Middle frontal gyrus (tissue), 1 donor: ENCODE measurements around the gene COMT.

Experiments
- DNase-seq: peaks from one replicate; pipeline ENCODE4 v3.0.0-alpha.2; 2015; ENCODE audit warnings: low spot score; ENCODE audit errors: extremely low spot score

COMT gene

DNA sequence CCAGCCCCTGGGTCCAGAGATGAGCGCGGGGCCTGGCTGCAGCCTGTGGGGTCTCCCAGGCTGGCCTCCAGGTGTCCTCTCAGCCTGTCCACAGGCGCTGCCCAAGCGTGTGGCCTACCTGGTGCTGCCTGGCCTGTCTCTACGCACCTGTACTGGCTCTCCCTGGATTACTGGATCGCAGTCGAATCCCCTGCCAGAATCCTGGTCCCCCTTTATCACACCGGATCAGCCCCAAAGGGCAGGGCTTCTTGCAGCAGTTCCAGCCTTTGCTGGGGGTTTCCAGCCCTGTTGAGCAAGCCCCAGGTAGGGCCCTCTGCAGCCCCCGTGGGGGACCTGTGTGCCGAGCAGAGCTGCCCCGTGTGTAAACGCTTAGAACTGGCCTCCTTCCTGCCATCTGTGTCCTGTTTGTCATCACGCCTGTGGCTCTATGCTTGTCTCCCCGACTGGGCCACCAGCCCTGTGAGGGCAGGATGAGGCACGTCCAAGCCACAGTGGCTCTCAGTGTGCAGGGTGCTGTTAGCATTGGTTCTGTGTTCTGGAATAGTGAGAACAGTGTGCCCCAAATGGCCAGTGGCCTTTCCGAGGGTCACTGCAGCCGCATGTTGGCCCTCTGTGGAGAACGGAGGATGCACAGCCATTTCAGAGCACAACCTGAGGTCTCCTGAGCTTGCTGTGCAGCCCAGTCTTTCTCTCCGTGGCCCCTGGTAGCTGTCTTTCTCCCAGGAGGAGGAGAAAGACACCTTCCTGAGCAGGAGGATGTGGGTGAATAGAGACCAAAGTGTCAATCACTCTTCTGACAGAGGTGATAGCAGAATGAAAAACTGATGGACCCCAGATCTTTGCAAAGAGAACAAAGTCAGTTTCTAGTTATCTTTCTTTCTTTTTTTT is 13.9 kb downstream of the COMT start:
- DNase-seq = no peak

DNA sequence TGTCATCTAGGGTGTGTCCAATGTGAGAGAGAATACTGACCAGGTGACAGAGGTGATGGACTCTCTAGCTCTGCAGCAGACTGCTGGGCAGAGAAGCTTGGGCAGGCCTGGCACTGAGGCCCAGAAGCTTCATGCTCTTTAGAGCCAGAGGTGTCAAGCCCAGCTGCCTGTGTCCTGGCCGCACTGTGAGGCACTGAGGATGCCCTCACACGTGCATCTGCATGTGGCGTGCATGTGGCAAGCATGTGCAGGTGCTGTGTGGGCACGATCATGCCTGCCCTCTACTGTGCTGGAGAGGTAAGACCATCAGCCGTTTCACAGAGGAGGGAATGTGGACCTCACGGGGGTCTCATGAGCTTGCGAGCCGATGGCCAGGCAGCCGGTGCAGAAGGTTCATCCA is 15.9 kb downstream of the COMT start:
- DNase-seq = no peak

DNA sequence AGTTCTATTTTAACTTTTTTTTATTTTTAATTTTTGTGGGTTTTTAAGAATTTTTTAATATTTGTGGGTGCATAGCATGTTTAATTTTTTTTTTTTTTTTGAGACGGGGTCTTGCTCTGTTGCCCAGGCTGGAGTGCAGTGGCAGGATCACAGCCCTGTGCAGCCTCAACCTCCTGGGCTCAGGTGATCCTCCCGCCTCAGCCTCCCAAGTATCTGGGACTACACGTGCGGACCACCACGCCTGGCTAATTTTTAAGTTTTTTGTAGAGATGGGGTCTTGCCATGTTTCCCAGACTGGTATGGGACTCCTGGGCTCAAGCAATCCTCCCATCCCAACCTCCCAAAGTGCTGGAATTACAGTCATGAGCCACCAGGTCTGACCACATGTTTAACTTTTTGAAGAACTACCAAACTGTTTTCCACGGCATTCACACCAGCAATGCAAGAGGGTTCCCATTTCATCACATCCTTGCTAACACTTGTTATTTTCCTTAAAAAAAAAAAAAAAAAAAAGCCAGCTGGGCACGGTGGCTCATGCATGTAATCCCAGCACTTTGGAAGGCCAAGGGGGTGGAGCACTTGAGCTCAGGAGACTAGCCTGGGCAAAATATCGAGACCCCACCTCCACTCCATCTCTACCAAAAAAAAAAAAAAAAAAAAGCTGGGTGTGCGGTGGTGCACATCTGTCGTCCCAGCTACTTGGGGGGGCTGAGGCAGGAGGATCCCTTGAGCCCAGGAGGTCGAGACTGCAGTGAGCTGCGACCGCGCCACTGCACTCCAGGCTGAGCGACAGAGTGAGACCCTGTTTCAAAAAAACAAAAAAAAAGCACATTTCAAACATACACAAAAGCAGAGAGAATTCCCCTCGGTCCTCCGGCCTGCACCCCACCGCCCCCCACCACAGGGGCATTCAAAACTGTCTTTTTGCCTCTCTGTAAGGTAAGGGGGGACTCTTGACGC is 16.8 kb downstream of the COMT start:
- no peak for DNase-seq

DNA sequence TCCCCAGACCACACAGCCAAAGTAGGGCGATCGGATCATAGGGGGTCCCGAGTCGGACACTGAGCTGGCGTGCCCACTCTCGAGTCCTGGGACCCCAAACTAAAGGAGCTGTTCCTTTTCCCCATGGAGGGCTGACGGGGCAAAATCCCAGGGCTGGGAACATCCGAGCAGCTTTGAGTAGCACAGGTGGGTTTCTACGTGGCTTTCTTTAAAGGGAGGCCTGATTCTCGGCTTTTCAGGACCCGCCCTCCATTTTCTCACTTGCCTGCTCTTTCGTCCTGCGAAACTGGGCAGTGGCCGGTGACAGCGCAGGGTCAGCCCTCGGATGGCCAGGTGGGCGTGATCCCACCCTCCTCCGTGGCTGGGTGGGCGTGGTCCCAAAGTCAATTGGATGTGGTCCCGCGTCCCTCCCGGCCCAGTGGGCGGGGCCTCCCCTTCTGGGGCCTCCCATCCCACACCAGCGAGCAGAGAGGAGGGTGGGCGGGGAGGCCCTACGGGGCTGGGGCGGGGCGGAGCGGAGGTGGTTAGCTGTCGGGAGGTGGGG is 17.5 kb downstream of the COMT start:
- DNase-seq = no peak

DNA sequence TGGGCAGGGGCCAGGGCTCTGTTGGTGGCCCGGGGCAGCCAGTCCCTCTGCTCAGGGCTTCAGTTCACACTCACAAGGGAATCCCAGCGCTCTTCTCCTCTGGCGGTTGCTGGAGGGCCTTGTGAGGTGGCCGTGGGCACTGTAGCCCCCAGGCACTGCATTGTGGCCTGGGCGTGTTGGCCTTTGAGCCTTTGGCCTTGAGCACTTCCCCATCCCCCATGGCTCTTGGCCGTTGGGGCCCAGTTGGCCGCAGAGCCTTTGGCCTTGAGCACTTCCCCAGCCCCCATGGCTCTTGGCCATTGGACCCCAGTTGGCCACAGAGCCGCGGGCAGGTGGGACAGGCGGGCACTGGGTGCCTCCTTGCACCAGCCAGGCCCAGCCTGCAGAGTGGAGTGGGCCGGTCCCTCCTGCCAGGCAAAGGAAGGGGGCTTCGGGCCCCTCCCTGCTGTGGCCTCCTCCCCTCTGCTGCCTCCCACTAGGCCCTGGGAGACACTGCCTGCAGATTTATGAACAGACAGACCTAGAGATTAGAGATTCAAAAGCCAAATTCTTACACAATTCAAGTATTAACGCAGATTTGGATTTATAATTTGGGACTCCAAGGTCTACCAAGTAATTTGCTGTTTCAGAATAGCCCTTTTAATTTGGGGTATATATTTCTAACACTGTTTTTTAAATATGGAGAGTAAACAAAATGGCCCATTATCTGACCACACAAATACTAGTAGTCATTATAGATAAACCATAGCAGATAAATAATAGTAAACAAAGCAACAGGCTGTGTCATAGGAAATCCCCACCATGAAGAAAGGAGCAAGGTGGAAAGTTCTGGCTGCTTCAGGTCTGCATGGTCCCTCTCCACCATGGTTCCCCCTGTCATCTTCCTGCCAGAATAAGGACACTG is 18.3 kb downstream of the COMT start:
- DNase-seq = no peak

DNA sequence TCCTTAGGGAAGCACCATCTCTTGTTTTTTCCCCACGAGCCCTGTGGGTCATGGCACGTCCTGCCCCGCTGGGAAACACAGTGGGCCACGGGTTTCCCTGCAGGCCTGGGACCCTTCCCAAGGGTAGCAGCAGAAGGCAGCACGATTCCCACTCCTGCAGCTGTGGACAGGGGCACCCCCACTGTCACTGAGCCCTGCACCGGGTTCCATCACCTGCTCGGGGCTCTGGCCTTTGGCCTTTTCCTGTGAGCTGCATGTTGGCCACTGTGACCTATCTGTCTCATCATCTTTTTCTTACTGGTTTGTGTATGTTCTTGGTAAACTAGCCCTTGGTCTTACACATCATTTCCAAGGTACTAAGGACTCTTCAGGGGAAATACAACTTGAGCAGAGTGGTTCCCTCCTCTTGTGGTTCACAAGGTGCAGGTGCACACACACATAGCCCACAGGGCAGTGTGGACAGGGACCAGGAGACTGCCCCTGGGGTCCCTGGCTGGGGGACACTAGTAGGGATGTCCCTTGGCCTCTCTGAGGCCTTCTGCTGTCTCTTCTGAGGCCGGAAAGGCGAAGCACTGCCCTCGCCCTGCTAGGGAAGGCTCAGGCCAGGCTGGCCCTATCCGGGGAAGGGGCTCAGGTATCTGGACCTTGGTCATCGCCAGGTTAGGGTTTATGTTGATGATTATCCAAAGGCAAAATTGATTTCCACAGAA is 19.1 kb downstream of the COMT start:
- DNase-seq = no peak

DNA sequence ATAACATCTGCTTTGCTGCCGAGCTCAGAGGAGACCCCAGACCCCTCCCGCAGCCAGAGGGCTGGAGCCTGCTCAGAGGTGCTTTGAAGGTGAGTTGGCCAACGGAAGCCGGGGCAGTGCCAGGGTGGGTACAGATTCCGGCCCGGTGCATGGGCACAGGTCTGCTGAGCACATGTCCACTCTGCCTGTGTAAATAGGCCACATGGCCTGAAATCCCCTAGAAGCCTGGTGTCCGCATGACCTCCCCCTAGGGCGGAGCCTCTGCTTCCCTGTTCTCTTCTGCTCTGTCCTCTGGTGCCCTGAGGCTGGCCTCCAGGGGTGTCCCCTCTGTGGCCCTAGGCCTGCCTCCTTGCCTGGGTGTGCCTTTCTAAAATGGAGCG is 19.6 kb downstream of the COMT start:
- DNase-seq = no peak

DNA sequence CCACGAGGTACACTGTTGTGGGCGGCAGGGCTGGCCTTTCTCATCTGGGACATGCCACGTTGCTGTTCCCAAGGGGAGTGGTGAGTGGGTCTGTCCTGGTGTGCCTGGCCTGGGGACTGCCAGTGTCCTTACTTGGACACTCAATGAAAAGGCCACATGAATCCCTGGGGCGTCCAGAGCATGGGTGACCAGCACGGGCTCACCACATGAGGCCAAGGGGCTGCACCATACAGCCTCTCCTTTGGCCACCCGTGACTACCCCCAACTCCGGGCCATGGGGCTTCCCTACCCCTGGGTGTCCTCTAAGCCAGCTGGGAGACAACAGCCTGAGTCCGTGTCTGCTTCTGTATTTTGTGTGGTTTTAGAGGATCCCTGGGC is 20.3 kb downstream of the COMT start:
- DNase-seq = no peak

DNA sequence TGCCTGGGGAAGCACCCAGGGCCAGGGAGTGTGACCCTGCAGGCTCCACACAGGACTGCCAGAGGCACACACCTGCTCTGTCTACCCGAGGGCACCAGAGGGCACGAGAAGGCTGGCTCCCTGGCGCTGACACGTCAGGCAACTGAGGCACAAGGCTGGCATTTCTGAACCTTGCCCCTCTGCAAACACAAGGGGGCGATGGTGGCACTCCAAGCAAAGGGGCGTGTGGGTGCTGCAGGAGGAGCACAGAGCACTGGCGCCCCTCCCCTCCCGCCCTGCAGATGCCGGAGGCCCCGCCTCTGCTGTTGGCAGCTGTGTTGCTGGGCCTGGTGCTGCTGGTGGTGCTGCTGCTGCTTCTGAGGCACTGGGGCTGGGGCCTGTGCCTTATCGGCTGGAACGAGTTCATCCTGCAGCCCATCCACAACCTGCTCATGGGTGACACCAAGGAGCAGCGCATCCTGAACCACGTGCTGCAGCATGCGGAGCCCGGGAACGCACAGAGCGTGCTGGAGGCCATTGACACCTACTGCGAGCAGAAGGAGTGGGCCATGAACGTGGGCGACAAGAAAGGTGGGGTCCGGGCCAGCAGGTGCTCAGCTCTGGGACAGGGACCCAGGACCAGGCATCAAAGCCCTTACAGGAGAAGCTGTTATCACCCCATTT is 20.8 kb downstream of the COMT start:
- no peak for DNase-seq

DNA sequence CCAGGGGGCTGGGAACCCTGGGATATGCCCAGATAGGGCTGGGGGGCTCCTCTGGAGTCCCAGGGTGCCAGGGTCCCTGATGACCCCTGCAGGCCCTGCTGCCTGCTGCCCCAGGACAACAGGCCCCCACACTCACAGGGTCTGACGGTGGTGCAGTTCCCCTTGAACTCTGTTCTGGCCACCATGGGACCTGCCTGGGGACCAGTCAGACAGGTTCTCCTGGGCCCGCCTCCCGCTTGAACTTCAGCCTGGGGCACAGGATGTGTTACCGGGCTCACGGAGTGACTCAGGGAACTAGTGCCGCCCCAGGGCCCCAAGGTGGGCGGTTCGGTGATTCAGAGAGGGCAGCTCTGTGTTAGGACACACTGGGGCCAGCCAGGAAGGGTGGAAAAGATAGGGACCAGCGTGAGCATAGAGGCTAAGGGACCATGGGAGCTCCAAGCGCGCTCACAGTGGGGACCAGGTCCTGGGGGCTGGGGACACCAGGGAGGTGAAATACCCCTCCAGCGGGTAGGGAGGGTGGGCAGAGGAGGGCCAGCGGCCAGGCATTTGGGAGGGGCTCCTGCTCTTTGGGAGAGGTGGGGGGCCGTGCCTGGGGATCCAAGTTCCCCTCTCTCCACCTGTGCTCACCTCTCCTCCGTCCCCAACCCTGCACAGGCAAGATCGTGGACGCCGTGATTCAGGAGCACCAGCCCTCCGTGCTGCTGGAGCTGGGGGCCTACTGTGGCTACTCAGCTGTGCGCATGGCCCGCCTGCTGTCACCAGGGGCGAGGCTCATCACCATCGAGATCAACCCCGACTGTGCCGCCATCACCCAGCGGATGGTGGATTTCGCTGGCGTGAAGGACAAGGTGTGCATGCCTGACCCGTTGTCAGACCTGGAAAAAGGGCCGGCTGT is 21.6 kb downstream of the COMT start:
- no peak for DNase-seq

DNA sequence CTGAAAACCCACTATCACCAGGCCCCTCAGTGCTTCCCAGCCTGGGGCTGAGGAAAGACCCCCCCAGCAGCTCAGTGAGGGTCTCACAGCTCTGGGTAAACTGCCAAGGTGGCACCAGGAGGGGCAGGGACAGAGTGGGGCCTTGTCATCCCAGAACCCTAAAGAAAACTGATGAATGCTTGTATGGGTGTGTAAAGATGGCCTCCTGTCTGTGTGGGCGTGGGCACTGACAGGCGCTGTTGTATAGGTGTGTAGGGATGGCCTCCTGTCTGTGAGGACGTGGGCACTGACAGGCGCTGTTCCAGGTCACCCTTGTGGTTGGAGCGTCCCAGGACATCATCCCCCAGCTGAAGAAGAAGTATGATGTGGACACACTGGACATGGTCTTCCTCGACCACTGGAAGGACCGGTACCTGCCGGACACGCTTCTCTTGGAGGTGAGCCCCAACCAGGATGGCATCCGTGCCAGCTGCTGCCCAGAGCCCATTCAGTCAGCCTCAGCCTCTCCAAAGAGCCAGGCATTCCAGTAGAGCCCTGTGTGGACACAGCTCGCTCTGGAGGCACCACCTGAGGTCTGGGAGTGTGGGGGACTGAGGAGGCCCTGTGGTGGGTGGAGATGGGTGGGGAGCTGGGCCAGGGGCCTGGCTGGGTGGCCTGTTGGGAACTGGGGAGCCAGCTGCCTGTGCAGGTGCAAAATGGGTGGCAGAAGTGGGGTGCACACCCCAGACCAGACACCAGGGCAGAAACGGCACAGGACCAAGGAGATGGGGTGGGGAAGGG is 22.5 kb downstream of the COMT start:
- DNase-seq = no peak

DNA sequence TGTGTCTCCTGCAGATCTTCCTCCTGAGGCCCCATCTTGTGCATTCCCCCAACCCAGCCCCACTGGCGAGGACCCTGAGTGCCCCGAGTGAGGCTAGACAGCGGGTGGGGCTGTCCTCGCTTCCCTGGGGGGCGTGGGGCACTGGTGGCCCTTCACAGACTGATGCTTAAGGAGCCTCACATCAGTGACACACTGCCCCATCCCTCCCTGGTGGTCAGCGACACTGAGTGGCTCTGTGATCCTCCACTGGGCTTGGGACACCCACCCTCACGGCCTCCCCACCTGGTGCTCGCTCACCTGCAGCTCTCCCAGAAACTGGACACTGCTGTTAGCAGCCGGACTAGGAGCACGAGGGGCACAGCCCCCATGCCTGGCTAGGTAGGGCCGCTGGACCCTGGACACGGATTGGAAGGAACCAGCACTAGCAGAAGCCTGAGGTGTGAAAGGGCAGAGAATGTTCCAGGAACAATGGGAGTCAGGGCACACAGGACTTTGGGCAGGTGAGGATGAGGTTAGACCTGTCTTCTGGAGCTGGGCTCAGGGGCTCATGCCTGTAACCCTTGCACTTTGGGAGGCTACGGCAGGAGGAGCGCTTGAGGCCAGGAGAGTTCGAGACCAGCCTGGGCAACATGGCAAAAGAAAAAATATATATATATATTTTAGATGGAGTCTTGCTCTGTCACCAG is 23.3 kb downstream of the COMT start:
- DNase-seq = no peak

DNA sequence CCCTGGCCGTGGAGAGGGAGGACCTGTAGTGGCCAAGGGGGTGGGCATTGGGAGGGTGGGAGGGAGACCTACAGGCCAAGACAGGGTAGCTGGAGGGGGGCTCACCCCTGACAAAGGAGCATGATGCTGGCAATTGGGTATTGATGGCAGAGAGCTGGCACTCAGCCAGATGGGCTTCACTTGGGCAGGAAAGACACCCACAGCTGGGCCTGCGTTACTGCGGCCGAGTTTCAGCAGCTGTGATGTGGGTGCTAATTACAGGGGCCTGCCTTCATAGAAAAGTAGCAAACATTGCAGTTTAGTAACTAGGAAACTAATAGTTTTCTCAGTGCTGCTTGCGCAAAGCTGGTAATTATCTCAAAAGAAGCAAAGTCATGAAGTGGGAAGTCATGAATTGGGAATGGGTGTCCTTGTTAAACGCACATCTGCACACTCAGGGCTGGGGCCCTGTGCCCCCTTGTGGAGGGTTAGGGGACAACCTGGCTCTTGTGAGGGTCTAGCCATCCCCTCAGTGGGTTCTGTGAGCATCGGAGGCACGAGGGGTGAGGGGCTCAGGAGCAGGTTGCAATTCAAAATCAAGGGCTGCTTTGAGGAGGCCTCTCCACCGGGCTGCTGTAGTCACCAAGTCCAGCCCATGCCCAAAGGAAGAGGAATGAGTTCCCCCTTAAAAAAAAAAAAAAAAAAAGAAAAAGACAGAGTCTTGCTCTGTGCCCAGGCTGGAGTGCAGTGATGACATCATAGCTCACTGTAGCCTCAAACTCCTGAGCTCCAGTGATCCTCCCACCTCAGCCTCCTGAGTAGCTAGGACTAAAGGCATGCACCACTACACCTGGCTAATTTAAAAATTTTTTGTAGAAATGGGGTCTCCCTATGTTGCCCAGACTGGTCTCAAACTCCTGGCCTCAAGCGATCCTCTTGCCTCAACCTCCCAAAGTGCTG is 24.5 kb downstream of the COMT start:
- DNase-seq = no peak

DNA sequence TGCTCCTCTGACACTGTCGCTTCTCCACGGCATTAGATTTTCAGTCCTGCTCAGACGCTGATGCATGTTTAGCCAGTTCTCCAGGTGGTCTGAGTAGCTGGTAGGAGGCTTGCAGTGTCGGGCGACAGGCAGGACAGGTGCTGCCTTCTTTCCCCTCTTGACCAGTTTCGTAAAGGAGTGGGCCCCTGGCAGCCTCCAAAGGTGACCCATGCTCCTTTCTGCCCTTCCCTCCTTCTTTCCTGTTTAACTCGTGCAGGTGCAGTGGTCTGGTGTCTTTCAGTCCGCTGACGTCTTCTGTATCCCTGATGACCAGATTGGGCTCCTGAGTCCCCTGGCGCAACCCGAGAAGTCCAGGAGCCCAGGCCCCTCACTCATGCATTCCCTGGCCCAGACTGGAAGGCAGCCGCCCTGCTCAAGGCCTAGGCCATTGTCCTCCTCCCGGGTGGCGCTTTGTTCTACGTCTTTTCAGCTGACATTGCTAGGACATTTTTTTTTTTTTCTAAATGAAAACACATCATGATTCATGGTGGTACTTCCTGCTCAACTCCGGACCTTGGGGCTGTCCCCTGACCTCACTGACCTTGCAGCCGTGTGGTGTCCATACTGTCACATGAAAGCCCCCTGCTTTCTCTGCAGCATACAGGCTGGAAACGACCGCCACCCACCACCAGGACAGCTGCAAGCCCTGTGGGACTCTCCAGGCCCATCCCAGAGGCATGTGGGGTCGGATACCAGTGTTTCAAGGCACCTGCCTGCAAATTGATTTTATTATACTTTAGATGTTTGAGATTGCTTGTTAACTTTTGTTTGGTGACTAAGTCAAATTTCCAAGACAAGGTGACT is 25.6 kb downstream of the COMT start:
- DNase-seq = no peak

DNA sequence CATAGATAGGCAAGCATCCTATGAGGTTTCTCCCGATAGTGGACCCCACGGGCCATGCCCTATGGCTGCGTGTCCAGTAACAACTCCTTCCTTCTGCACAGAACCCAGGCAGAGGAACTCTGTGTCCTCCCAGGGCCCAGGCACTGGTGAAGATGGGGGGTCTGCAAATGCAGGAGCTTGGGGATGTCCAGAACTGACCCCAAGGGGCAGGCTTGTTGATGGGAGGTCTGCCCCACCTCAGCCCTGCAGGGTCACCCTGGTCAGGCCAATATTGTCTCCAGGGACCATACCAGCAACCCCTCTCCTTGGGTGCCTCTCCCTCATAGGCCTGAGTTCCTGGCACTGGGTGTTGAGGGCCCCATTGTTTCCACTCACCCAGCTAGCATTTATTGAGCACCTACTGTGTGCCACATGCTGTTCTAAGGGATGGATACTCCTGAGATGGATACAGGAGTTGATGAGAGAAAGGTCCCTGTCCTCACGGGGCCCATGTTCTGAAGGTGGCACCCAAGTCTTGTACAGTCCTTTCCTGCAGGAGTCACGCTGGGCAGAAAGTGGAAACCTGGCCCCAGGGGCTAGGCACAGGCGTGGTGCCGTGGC is 26.4 kb downstream of the COMT start:
- DNase-seq = no peak
